Liver (tissue), 3 donors: ENCODE results near the gene EXOC6.

Source experiments
- RAD21 ChIP-seq, 2 donors: IDR thresholded peaks; 2 replicates each; pipeline ENCODE4 v1.6.1; 2016; ENCODE audit warnings: antibody characterized with exemption in 2 of 2, mild to moderate bottlenecking in 2 of 2
- SP1 ChIP-seq: IDR thresholded peaks from 2 replicates; pipeline ENCODE4 v1.6.1; 2018; ENCODE audit warnings: antibody characterized with exemption, mild to moderate bottlenecking
- TF ChIP-seq, protein P1 (sequence below): IDR thresholded peaks from 2 replicates; pipeline ENCODE4 v1.6.1; 2016; ENCODE audit warnings: antibody characterized with exemption
- TF ChIP-seq, protein P2 (sequence below): fragments of 150-350 bp; IDR thresholded peaks from 2 replicates; pipeline ENCODE4 v1.5.1; 2017; ENCODE audit warnings: improper control_type of control experiment, low read depth, low read length; ENCODE audit not compliant: missing input control
- TF ChIP-seq, protein P3 (sequence below): IDR thresholded peaks from 2 replicates; pipeline ENCODE4 v1.6.1; 2016; ENCODE audit warnings: antibody characterized with exemption, mild to moderate bottlenecking
- donor health status: healthy.
- donor health status: healthy.

DNA sequence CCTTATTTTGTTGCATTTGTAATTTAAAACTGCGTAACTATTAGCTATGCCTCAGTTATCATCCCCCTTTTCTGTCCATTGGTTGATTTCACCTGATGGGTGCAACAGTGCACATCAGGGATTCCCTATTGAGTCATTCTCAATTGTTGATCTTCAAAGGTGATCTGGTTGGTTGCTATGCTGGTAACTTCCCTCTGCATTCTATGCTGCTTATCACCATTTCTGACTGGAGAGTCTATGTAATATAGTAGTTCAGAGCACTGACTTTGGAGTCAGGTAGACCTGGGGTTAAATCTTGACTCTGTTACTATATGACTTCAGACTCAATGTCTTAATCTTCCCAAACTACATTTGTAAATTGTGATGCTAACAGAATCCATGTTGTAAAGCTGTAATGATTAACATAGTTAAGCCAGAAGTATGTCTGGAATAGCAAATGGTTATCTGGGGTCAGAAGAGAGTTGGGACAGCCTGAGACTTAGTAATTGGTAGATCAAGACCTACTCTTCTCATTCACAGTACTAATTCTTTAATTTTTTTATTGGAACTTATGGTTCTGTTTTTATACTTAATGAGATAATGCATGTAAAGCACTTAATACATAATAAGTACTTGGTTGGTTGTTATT lies 38.1 kb downstream of the EXOC6 start:
- TF ChIP-seq, protein P1, sequence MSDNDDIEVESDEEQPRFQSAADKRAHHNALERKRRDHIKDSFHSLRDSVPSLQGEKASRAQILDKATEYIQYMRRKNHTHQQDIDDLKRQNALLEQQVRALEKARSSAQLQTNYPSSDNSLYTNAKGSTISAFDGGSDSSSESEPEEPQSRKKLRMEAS: no peak
- TF ChIP-seq, protein P2, sequence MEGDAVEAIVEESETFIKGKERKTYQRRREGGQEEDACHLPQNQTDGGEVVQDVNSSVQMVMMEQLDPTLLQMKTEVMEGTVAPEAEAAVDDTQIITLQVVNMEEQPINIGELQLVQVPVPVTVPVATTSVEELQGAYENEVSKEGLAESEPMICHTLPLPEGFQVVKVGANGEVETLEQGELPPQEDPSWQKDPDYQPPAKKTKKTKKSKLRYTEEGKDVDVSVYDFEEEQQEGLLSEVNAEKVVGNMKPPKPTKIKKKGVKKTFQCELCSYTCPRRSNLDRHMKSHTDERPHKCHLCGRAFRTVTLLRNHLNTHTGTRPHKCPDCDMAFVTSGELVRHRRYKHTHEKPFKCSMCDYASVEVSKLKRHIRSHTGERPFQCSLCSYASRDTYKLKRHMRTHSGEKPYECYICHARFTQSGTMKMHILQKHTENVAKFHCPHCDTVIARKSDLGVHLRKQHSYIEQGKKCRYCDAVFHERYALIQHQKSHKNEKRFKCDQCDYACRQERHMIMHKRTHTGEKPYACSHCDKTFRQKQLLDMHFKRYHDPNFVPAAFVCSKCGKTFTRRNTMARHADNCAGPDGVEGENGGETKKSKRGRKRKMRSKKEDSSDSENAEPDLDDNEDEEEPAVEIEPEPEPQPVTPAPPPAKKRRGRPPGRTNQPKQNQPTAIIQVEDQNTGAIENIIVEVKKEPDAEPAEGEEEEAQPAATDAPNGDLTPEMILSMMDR: no peak
- TF ChIP-seq RAD21 (IDR thresholded peaks at IDR 0.05) (no peak), SP1 (no peak)
- TF ChIP-seq, protein P3, sequence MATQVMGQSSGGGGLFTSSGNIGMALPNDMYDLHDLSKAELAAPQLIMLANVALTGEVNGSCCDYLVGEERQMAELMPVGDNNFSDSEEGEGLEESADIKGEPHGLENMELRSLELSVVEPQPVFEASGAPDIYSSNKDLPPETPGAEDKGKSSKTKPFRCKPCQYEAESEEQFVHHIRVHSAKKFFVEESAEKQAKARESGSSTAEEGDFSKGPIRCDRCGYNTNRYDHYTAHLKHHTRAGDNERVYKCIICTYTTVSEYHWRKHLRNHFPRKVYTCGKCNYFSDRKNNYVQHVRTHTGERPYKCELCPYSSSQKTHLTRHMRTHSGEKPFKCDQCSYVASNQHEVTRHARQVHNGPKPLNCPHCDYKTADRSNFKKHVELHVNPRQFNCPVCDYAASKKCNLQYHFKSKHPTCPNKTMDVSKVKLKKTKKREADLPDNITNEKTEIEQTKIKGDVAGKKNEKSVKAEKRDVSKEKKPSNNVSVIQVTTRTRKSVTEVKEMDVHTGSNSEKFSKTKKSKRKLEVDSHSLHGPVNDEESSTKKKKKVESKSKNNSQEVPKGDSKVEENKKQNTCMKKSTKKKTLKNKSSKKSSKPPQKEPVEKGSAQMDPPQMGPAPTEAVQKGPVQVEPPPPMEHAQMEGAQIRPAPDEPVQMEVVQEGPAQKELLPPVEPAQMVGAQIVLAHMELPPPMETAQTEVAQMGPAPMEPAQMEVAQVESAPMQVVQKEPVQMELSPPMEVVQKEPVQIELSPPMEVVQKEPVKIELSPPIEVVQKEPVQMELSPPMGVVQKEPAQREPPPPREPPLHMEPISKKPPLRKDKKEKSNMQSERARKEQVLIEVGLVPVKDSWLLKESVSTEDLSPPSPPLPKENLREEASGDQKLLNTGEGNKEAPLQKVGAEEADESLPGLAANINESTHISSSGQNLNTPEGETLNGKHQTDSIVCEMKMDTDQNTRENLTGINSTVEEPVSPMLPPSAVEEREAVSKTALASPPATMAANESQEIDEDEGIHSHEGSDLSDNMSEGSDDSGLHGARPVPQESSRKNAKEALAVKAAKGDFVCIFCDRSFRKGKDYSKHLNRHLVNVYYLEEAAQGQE: no peak
